Measurements from ENCODE around the gene PTDSS2. TPM values are rescaled to one million over a fixed set of nuclear protein-coding genes. Genes with fewer than 3 reads are reported as not detected.

PTDSS2 gene
- total RNA-seq, 1 experiment from 2014 or later = 37.6 TPM

DNA sequence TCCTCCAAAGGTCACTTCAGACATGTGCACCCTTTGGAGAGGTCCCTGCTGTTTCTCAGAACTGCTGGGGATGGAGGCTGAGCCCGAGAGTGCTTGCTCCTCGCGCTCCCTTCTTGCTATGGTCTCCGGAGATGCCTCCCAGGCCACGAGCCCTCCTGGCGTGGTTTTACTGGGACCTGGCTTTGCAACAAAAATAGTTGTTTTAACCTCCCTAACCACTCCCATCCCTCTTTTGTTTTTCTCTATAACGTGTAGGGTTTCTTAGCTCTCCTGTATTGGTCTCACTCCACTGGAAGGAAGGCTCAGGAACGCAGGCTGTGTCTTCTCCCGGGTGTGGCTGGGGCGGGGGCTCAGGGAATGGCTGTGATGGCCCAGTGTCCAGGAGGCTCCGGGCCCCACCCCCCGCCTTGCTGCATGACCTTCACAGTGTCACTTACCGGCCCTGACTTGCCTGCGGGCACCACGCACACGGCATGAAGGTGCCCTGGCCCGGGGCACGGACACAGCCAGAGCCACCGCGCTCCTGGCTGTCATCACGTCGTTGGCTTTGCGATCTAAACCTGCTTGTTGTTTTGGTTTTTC lies 5.6 kb downstream of the PTDSS2 start:
- Histone ChIP-seq H3K9me3 (ENCODE audit: low read depth, low read length, poor library complexity, severe bottlenecking) (no peaks in the 10 kb centered on the region), H3K4me3 (ENCODE audit: low read depth, low read length, poor library complexity, severe bottlenecking) (no peak overlapping the region), H3K27ac (ENCODE audit: low read depth, low read length, poor library complexity, severe bottlenecking) (no peak overlapping the region), H3K4me1 (ENCODE audit: insufficient read depth, low read length, poor library complexity, severe bottlenecking) (peaks cover 8% of the 10 kb centered on the region), H3K27me3 (replicated peaks; ENCODE audit: insufficient read depth, low read depth, low read length, poor library complexity) (no peaks in the 10 kb centered on the region), H3K36me3 (ENCODE audit: insufficient read depth, low read length, poor library complexity, severe bottlenecking) (no peaks in the 10 kb centered on the region)
- CTCF ChIA-PET = no interaction called here
- BruUV-seq (replicated peaks) = no TSS peak
- POLR2A ChIA-PET (ENCODE audit: low non-redundant PET) = no interaction called here
- TF ChIP-seq CTCF (conservative IDR thresholded peaks at IDR 0.05; ENCODE audit: low read depth, low read length) = no peak
- TF ChIP-seq EZH2 (IDR thresholded peaks at IDR 0.05; ENCODE audit: borderline replicate concordance, low read depth, low read length, poor library complexity, severe bottlenecking) = no peak
- intact Hi-C loops (cut with micrococcal nuclease; ENCODE audit: unreplicated experiment) = no loop called here
- DNase-seq (ENCODE audit: low spot score) = no peak

GRCh38 chr11:456533-456932 lies 6.5 kb downstream of the PTDSS2 start:
- H3K27ac ChIP-seq (ENCODE audit: low read depth, low read length, poor library complexity, severe bottlenecking) = no peak overlapping the region
- no peak overlapping the region for H3K4me3 ChIP-seq (ENCODE audit: low read depth, low read length, poor library complexity, severe bottlenecking)
- POLR2A ChIA-PET (ENCODE audit: low non-redundant PET) = no interaction called here
- no peak for DNase-seq (ENCODE audit: low spot score)
- H3K4me1 ChIP-seq (ENCODE audit: insufficient read depth, low read length, poor library complexity, severe bottlenecking) = peaks cover under 1% of the 10 kb centered on the region
- no peaks in the 10 kb centered on the region for H3K27me3 ChIP-seq (replicated peaks; ENCODE audit: insufficient read depth, low read depth, low read length, poor library complexity)
- TF ChIP-seq CTCF (conservative IDR thresholded peaks at IDR 0.05; ENCODE audit: low read depth, low read length) (no peak), EZH2 (IDR thresholded peaks at IDR 0.05; ENCODE audit: borderline replicate concordance, low read depth, low read length, poor library complexity, severe bottlenecking) (no peak)
- BruUV-seq (replicated peaks) = no TSS peak
- no peaks in the 10 kb centered on the region for H3K36me3 ChIP-seq (ENCODE audit: insufficient read depth, low read length, poor library complexity, severe bottlenecking)
- H3K9me3 ChIP-seq (ENCODE audit: low read depth, low read length, poor library complexity, severe bottlenecking) = no peaks in the 10 kb centered on the region
- intact Hi-C loops (cut with micrococcal nuclease; ENCODE audit: unreplicated experiment) = no loop called here
- CTCF ChIA-PET = no interaction called here

DNA sequence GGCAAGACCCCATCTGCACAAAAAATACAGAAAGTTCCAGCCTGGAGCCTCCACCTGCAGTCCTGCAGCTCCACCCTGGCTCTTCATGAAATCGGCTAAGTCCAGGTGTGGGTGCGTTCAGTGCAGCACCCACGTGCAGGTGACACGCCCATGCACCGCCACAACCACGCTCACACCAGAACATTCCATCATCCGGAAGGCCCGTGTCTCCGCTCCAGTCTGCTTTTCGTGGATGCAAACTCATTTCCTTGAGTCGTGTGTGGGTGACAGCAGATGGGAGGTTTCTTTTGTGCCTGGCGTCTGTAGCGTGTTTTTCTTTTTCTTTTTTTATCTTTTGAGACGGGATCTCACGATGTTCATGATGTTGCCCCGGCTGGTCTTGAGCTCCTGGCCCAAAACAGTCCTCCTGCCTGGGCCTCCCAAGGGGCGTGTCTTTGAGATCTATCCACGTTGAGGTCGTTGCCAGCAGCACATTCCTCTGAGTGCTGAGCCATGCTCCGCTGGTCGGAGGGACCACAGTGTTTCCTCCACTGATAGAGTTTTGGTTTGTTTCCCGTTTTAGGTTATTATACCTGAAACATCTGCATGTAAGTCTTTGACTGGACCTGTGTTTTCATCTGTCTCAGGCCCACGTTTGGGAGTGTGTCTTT lies 7.2 kb downstream of the PTDSS2 start:
- TF ChIP-seq CTCF (conservative IDR thresholded peaks at IDR 0.05; ENCODE audit: low read depth, low read length) (no peak), EZH2 (IDR thresholded peaks at IDR 0.05; ENCODE audit: borderline replicate concordance, low read depth, low read length, poor library complexity, severe bottlenecking) (no peak)
- Histone ChIP-seq H3K36me3 (ENCODE audit: insufficient read depth, low read length, poor library complexity, severe bottlenecking) (no peaks in the 10 kb centered on the region), H3K9me3 (ENCODE audit: low read depth, low read length, poor library complexity, severe bottlenecking) (no peaks in the 10 kb centered on the region), H3K27ac (ENCODE audit: low read depth, low read length, poor library complexity, severe bottlenecking) (no peak overlapping the region), H3K4me3 (ENCODE audit: low read depth, low read length, poor library complexity, severe bottlenecking) (no peak overlapping the region), H3K4me1 (ENCODE audit: insufficient read depth, low read length, poor library complexity, severe bottlenecking) (no peaks in the 10 kb centered on the region), H3K27me3 (replicated peaks; ENCODE audit: insufficient read depth, low read depth, low read length, poor library complexity) (no peaks in the 10 kb centered on the region)
- ChIA-PET CTCF (no interaction called here), POLR2A (ENCODE audit: low non-redundant PET) (no interaction called here)
- DNase-seq (ENCODE audit: low spot score) = no peak
- BruUV-seq (replicated peaks) = no TSS peak
- intact Hi-C loops (cut with micrococcal nuclease; ENCODE audit: unreplicated experiment) = no loop called here

Data from A673 (cell line).